ENCODE measurements around the gene TRIM3.

GRCh38 chr11:6414874-6415328 lies 58.8 kb downstream of the TRIM3 start:
- TF ChIP-seq CTCF (IDR thresholded peaks at IDR 0.05 in 4 of 5, conservative IDR thresholded peaks at IDR 0.05 in 1 of 5) (no peak), POLR2A (IDR thresholded peaks at IDR 0.05) (no peak)
